ENCODE measurements around the gene MED27. TPM values are rescaled to one million over a fixed set of nuclear protein-coding genes. Genes with fewer than 3 reads are reported as not detected.

MED27 gene
- total and polyA plus RNA-seq, 2 experiments from 2014 or later = 17.2 to 32.1 TPM

- WGBS (ENCODE audit: low lambda C conversion rate, missing lambda C conversion rate) = 84% methylated on average over 21 of the region's 21 CpGs
- Histone ChIP-seq H3K36me3 (replicated peaks; ENCODE audit: insufficient read depth, low read depth) (no peaks in the 10 kb centered on the region), H3K4me3 (no peak overlapping the region), H3K27ac (no peak overlapping the region), H2AFZ (no peak overlapping the region), H3K4me1 (ENCODE audit: insufficient read depth) (no peaks in the 10 kb centered on the region), H4K20me1 (ENCODE audit: insufficient read depth, poor library complexity, severe bottlenecking) (no peaks in the 10 kb centered on the region), H3K9me2 (replicated peaks; ENCODE audit: insufficient read depth) (no peaks in the 10 kb centered on the region), H3K27me3 (no peaks in the 10 kb centered on the region), H3K9me3 (ENCODE audit: low read depth) (no peaks in the 10 kb centered on the region), H3K79me2 (no peaks in the 10 kb centered on the region), H3K4me2 (no peak overlapping the region)
- DNase-seq (ENCODE audit: low spot score) = no peak
- TF ChIP-seq EZH2phosphoT487 (IDR thresholded peaks at IDR 0.05; ENCODE audit: low read depth, severe bottlenecking, unreplicated experiment) (no peak), EZH2 (IDR thresholded peaks at IDR 0.05; ENCODE audit: borderline replicate concordance) (no peak), CTCF (IDR thresholded peaks at IDR 0.05; ENCODE audit: poor library complexity) (no peak)
Observed at GRCh38 chr9:131827821-131828369, 251.8 kb downstream of the MED27 start.

GRCh38 chr9:131826966-131827525 lies 252.6 kb downstream of the MED27 start:
- Histone ChIP-seq H2AFZ (no peak overlapping the region), H3K27ac (no peak overlapping the region), H3K36me3 (replicated peaks; ENCODE audit: insufficient read depth, low read depth) (no peaks in the 10 kb centered on the region), H3K27me3 (no peaks in the 10 kb centered on the region), H3K4me1 (ENCODE audit: insufficient read depth) (no peaks in the 10 kb centered on the region), H3K4me3 (no peak overlapping the region), H4K20me1 (ENCODE audit: insufficient read depth, poor library complexity, severe bottlenecking) (no peaks in the 10 kb centered on the region), H3K79me2 (no peaks in the 10 kb centered on the region), H3K9me3 (ENCODE audit: low read depth) (no peaks in the 10 kb centered on the region), H3K4me2 (no peak overlapping the region), H3K9me2 (replicated peaks; ENCODE audit: insufficient read depth) (no peaks in the 10 kb centered on the region)
- 83% methylated on average over 9 of the region's 9 CpGs for WGBS (ENCODE audit: low lambda C conversion rate, missing lambda C conversion rate)
- DNase-seq (ENCODE audit: low spot score) = no peak
- TF ChIP-seq CTCF (IDR thresholded peaks at IDR 0.05; ENCODE audit: poor library complexity) = no peak
- TF ChIP-seq EZH2phosphoT487 (IDR thresholded peaks at IDR 0.05; ENCODE audit: low read depth, severe bottlenecking, unreplicated experiment) = no peak
- TF ChIP-seq EZH2 (IDR thresholded peaks at IDR 0.05; ENCODE audit: borderline replicate concordance) = no peak

- WGBS (ENCODE audit: low lambda C conversion rate, missing lambda C conversion rate) = 96% methylated on average over 2 of the region's 2 CpGs
- Histone ChIP-seq H3K36me3 (replicated peaks; ENCODE audit: insufficient read depth, low read depth) (no peaks in the 10 kb centered on the region), H4K20me1 (ENCODE audit: insufficient read depth, poor library complexity, severe bottlenecking) (no peaks in the 10 kb centered on the region), H3K27ac (no peak overlapping the region), H3K9me2 (replicated peaks; ENCODE audit: insufficient read depth) (no peaks in the 10 kb centered on the region), H3K27me3 (no peaks in the 10 kb centered on the region), H3K79me2 (no peaks in the 10 kb centered on the region), H3K4me1 (ENCODE audit: insufficient read depth) (no peaks in the 10 kb centered on the region), H3K9me3 (ENCODE audit: low read depth) (no peaks in the 10 kb centered on the region), H3K4me3 (no peak overlapping the region), H2AFZ (no peak overlapping the region), H3K4me2 (no peak overlapping the region)
- TF ChIP-seq EZH2phosphoT487 (IDR thresholded peaks at IDR 0.05; ENCODE audit: low read depth, severe bottlenecking, unreplicated experiment) (no peak), CTCF (IDR thresholded peaks at IDR 0.05; ENCODE audit: poor library complexity) (no peak), EZH2 (IDR thresholded peaks at IDR 0.05; ENCODE audit: borderline replicate concordance) (no peak)
- no peak for DNase-seq (ENCODE audit: low spot score)
Observed at GRCh38 chr9:131826053-131826452, 253.6 kb downstream of the MED27 start.

All from hepatocyte (in vitro differentiated cells).